Measurements from ENCODE around the gene GJA3. TPM values are rescaled to one million over a fixed set of nuclear protein-coding genes. Genes with fewer than 3 reads are reported as not detected.

GJA3 gene
- total and polyA plus RNA-seq, 4 donors = 0.02 to 0.05 TPM; not detected in 2

- TF ChIP-seq TAF1 (conservative IDR thresholded peaks at IDR 0.05) (no peak), REST (IDR thresholded peaks at IDR 0.05) (no peak), JUND (IDR thresholded peaks at IDR 0.05) (no peak), ZBTB33 (IDR thresholded peaks at IDR 0.05) (no peak), NR2F2 (IDR thresholded peaks at IDR 0.05) (no peak), MAX (IDR thresholded peaks at IDR 0.05) (no peak), FOXA1 (IDR thresholded peaks at IDR 0.05) (no peak), HNF4A (conservative IDR thresholded peaks at IDR 0.05) (no peak), FOXA2 (IDR thresholded peaks at IDR 0.05) (no peak), GABPA (IDR thresholded peaks at IDR 0.05 in 1 of 2, conservative IDR thresholded peaks at IDR 0.05 in 1 of 2) (no peak), EGR1 (IDR thresholded peaks at IDR 0.05; ENCODE audit: low read depth in 2 of 2) (no peak), RXRA (IDR thresholded peaks at IDR 0.05) (no peak), ATF3 (IDR thresholded peaks at IDR 0.05) (no peak), RAD21 (IDR thresholded peaks at IDR 0.05) (no peak), YY1 (IDR thresholded peaks at IDR 0.05) (no peak)
- Histone ChIP-seq H3K27ac (ENCODE audit: low read depth in 1 of 2, low read length in 2 of 2) (no peak overlapping the region), H3K9ac (ENCODE audit: low read depth in 1 of 2, low read length in 2 of 2) (no peak overlapping the region), H3K27me3 (ENCODE audit: control insufficient read depth in 4 of 4, insufficient read depth in 4 of 4, low read length in 3 of 4) (no peaks in the 10 kb centered on the region), H3K4me1 (ENCODE audit: control insufficient read depth in 4 of 4, insufficient read depth in 4 of 4, low read length in 3 of 4) (no peaks in the 10 kb centered on the region), H3K9me3 (ENCODE audit: control insufficient read depth in 4 of 4, low read length in 3 of 4) (no peaks in the 10 kb centered on the region), H3K36me3 (ENCODE audit: control insufficient read depth in 4 of 4, insufficient read depth in 3 of 4, low read depth in 1 of 4, low read length in 3 of 4) (no peaks in the 10 kb centered on the region), H3K4me3 (ENCODE audit: low read depth in 1 of 3, low read length in 3 of 3) (no peak overlapping the region)
- WGBS = 76% methylated on average over 16 of the region's 16 CpGs
- no peak for DNase-seq (ENCODE audit: low spot score)
Observed at GRCh38 chr13:20206698-20207235, 45.9 kb upstream of the GJA3 start.

- Histone ChIP-seq H3K9me3 (ENCODE audit: control insufficient read depth in 4 of 4, low read length in 3 of 4) (no peaks in the 10 kb centered on the region), H3K27ac (ENCODE audit: low read depth in 1 of 2, low read length in 2 of 2) (no peak overlapping the region), H3K4me1 (ENCODE audit: control insufficient read depth in 4 of 4, insufficient read depth in 4 of 4, low read length in 3 of 4) (no peaks in the 10 kb centered on the region), H3K4me3 (ENCODE audit: low read depth in 1 of 3, low read length in 3 of 3) (no peak overlapping the region), H3K36me3 (ENCODE audit: control insufficient read depth in 4 of 4, insufficient read depth in 3 of 4, low read depth in 1 of 4, low read length in 3 of 4) (no peaks in the 10 kb centered on the region), H3K27me3 (ENCODE audit: control insufficient read depth in 4 of 4, insufficient read depth in 4 of 4, low read length in 3 of 4) (no peaks in the 10 kb centered on the region), H3K9ac (ENCODE audit: low read depth in 1 of 2, low read length in 2 of 2) (no peak overlapping the region)
- TF ChIP-seq NR2F2 (IDR thresholded peaks at IDR 0.05) = no peak
- no peak for TF ChIP-seq REST (IDR thresholded peaks at IDR 0.05)
- TF ChIP-seq RAD21 (IDR thresholded peaks at IDR 0.05) = no peak
- no peak for TF ChIP-seq FOXA2 (IDR thresholded peaks at IDR 0.05)
- no peak for TF ChIP-seq HNF4A (conservative IDR thresholded peaks at IDR 0.05)
- no peak for TF ChIP-seq RXRA (IDR thresholded peaks at IDR 0.05)
- no peak for TF ChIP-seq SP1 (IDR thresholded peaks at IDR 0.05)
- DNase-seq (ENCODE audit: low spot score) = no peak
- 79% methylated on average over 11 of the region's 11 CpGs for WGBS
Observed at GRCh38 chr13:20206065-20206697, 45.3 kb upstream of the GJA3 start.
